Measurements from ENCODE around the gene ACSF3.

GRCh38 chr16:89178453-89179147, 84.9 kb downstream of the ACSF3 start:
- no peak for TF ChIP-seq CTCF (IDR thresholded peaks at IDR 0.05)
- no peak for TF ChIP-seq POLR2A (IDR thresholded peaks at IDR 0.05)
- TF ChIP-seq EP300 (IDR thresholded peaks at IDR 0.05): no peak

Measured in upper lobe of left lung (tissue), 4 donors.